ENCODE measurements around the gene GK2. TPM values are rescaled to one million over a fixed set of nuclear protein-coding genes. Genes with fewer than 3 reads are reported as not detected.

The GK2 gene
- total and polyA plus RNA-seq, 2 of the 13 experiments (the other 11 are each of a cell fraction or from before 2014, with no cell fraction given): not detected

DNA sequence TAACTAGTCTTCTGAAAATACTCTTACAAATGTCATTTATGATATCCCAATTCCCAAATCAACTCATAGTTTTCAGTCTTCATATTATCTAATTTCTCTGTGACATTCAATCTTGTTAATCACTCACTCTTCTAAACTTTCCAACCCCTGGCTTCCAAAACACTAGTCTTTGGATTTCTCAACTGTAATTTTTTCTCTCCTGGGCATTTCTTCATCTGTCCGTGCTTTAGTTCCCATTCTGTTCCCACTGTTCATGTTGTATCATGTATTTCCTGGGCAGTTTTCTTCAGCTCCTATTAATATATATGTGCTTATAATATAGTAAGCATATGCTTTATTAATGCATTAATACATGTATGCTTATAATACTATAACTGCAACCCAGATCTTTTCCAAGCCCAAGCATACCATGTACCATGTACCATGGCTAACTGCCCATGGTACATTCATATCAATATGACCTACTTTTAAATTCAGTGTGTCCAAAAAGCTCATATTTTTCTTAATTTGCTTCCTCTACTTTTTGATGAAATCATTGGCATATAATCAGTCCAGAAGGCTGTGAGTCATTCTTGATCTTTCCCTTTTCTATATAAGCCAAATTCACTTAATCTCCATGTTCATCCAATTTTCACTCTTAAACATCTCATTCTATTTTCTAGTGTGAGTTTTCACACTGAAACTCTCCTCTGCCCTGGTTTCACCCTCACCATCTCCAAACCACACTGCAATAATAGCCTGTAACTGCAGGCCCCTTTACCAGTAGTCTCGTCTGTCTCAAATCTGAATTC, 21.3 kb upstream of the GK2 start:
- Histone ChIP-seq H3K4me1 (ENCODE audit: insufficient read depth, low read length) (no peaks in the 10 kb centered on the region), H3K36me3 (replicated peaks in 1 of 2; ENCODE audit: control insufficient read depth in 1 of 2, insufficient read depth in 2 of 2, low read length in 2 of 2) (no peaks in the 10 kb centered on the region), H3K4me2 (ENCODE audit: low read depth, low read length) (no peak overlapping the region), H3K9me3 (ENCODE audit: low read length) (no peaks in the 10 kb centered on the region), H3K27me3 (ENCODE audit: control insufficient read depth in 1 of 2, insufficient read depth in 2 of 2, low read length in 2 of 2) (no peaks in the 10 kb centered on the region), H4K20me1 (ENCODE audit: insufficient read depth, low read length) (no peaks in the 10 kb centered on the region), H3K79me2 (ENCODE audit: insufficient read depth, low read length) (no peaks in the 10 kb centered on the region), H2AFZ (ENCODE audit: low read length) (no peak overlapping the region), H3K9ac (ENCODE audit: insufficient read depth, low read depth, low read length) (no peak overlapping the region), H3K27ac (ENCODE audit: extremely low read length, insufficient read depth, low read length) (no peak overlapping the region), H3K4me3 (replicated peaks in 1 of 3; ENCODE audit: insufficient read depth in 1 of 3, low read depth in 2 of 3, low read length in 3 of 3) (no peak overlapping the region)
- DNase-seq (ENCODE audit: low spot score): no peak
- in situ Hi-C loops (cut with HindIII; ENCODE audit: extremely low pct_ligation_motif_present, low pct_unique_long_range_greater_than_20kb): no loop called here
- intact Hi-C loops (cut with micrococcal nuclease; ENCODE audit: unreplicated experiment): no loop called here
- ATAC-seq: no peak
- ChIA-PET CTCF (ENCODE audit: low intra/inter-chr PET ratio, low total read pairs) (no interaction called here), POLR2A (no interaction called here)
- 0% methylated on average over 2 of the region's 2 CpGs for WGBS (ENCODE audit: low lambda C conversion rate)
- FAIRE-seq: no peak
- no TSS peak for BruUV-seq (replicated peaks)
- no peak for TF ChIP-seq NCOA2 (CRISPR knock-in tag; IDR thresholded peaks at IDR 0.05)
- no peak for TF ChIP-seq MYC (CRISPR knock-in tag; IDR thresholded peaks at IDR 0.05; ENCODE audit: borderline replicate concordance)
- TF ChIP-seq ZNF614 (CRISPR knock-in tag; IDR thresholded peaks at IDR 0.05; ENCODE audit: borderline replicate concordance): no peak
- TF ChIP-seq PRMT3 (CRISPR knock-in tag; IDR thresholded peaks at IDR 0.05; ENCODE audit: borderline replicate concordance, low read depth): no peak
- no peak for TF ChIP-seq ZNF652 (CRISPR knock-in tag; IDR thresholded peaks at IDR 0.05; ENCODE audit: borderline replicate concordance, low read depth)
- TF ChIP-seq MAFF (IDR thresholded peaks at IDR 0.05; ENCODE audit: low read depth, low read length): no peak
- no peak for TF ChIP-seq PHB2 (IDR thresholded peaks at IDR 0.05; ENCODE audit: partially characterized antibody)
- TF ChIP-seq, protein P1, sequence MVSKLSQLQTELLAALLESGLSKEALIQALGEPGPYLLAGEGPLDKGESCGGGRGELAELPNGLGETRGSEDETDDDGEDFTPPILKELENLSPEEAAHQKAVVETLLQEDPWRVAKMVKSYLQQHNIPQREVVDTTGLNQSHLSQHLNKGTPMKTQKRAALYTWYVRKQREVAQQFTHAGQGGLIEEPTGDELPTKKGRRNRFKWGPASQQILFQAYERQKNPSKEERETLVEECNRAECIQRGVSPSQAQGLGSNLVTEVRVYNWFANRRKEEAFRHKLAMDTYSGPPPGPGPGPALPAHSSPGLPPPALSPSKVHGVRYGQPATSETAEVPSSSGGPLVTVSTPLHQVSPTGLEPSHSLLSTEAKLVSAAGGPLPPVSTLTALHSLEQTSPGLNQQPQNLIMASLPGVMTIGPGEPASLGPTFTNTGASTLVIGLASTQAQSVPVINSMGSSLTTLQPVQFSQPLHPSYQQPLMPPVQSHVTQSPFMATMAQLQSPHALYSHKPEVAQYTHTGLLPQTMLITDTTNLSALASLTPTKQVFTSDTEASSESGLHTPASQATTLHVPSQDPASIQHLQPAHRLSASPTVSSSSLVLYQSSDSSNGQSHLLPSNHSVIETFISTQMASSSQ (IDR thresholded peaks at IDR 0.05; ENCODE audit: low read depth): no peak
- TF ChIP-seq, protein P1 (CRISPR knock-in tag; IDR thresholded peaks at IDR 0.05; ENCODE audit: borderline replicate concordance): no peak
- no peak for TF ChIP-seq ZNF777 (CRISPR knock-in tag; IDR thresholded peaks at IDR 0.05)
- TF ChIP-seq NR2C2 (CRISPR knock-in tag; IDR thresholded peaks at IDR 0.05; ENCODE audit: borderline replicate concordance): no peak
- TF ChIP-seq SP2 (CRISPR knock-in tag; IDR thresholded peaks at IDR 0.05): no peak
- TF ChIP-seq, protein P2, sequence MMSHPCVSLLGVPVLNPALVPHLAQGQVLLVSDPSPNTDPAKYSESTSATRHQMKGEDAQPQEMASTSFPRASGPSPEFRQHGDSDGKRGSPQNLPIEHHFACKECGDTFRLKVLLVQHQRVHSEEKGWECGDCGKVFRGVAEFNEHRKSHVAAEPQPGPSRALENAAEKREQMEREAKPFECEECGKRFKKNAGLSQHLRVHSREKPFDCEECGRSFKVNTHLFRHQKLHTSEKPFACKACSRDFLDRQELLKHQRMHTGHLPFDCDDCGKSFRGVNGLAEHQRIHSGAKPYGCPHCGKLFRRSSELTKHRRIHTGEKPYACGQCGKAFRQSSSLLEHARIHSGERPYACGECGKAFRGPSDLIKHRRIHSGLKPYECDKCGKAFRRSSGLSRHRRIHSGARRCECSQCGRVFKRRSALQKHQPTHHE (CRISPR knock-in tag; IDR thresholded peaks at IDR 0.05; ENCODE audit: borderline replicate concordance): no peak
- TF ChIP-seq TGIF2 (CRISPR knock-in tag; IDR thresholded peaks at IDR 0.05): no peak
- TF ChIP-seq, protein P3, sequence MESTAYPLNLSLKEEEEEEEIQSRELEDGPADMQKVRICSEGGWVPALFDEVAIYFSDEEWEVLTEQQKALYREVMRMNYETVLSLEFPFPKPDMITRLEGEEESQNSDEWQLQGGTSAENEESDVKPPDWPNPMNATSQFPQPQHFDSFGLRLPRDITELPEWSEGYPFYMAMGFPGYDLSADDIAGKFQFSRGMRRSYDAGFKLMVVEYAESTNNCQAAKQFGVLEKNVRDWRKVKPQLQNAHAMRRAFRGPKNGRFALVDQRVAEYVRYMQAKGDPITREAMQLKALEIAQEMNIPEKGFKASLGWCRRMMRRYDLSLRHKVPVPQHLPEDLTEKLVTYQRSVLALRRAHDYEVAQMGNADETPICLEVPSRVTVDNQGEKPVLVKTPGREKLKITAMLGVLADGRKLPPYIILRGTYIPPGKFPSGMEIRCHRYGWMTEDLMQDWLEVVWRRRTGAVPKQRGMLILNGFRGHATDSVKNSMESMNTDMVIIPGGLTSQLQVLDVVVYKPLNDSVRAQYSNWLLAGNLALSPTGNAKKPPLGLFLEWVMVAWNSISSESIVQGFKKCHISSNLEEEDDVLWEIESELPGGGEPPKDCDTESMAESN (CRISPR knock-in tag; conservative IDR thresholded peaks at IDR 0.05): no peak
